UCSD-AML1 (cell line): Measurements from ENCODE around the gene THADA.

Experiments
- DNase-seq: peaks from one replicate; lab custom pipeline; 2025; ENCODE audit not compliant: unreplicated experiment; lab: John Stamatoyannopoulos, UW

The THADA gene

GRCh38 chr2:43329637-43330036, 266.2 kb downstream of the THADA start:
- no peak for DNase-seq

- DNase-seq, result no peak
Observed at GRCh38 chr2:43328832-43329231, 267.0 kb downstream of the THADA start.

GRCh38 chr2:43328133-43328532, 267.7 kb downstream of the THADA start:
- no peak for DNase-seq

- DNase-seq, result no peak
Observed at GRCh38 chr2:43327119-43327518, 268.7 kb downstream of the THADA start.

GRCh38 chr2:43326101-43326825, 269.6 kb downstream of the THADA start:
- DNase-seq, result no peak

GRCh38 chr2:43325107-43325811, 270.6 kb downstream of the THADA start:
- no peak for DNase-seq

- no peak for DNase-seq
Observed at GRCh38 chr2:43324259-43325106, 271.4 kb downstream of the THADA start.

GRCh38 chr2:43323857-43324256, 272.0 kb downstream of the THADA start:
- DNase-seq, result no peak

- no peak for DNase-seq
Observed at GRCh38 chr2:43321446-43321845, 274.4 kb downstream of the THADA start.

GRCh38 chr2:43319541-43319940, 276.3 kb downstream of the THADA start:
- no peak for DNase-seq

- no peak for DNase-seq
Observed at GRCh38 chr2:43318791-43319190, 277.0 kb downstream of the THADA start.

- DNase-seq, result no peak
Observed at GRCh38 chr2:43317680-43318079, 278.2 kb downstream of the THADA start.

- no peak for DNase-seq
Observed at GRCh38 chr2:43317194-43317593, 278.6 kb downstream of the THADA start.

- no peak for DNase-seq
Observed at GRCh38 chr2:43315482-43315881, 280.4 kb downstream of the THADA start.

- DNase-seq, result no peak
Observed at GRCh38 chr2:43314299-43314927, 281.4 kb downstream of the THADA start.

GRCh38 chr2:43313642-43314017, 282.2 kb downstream of the THADA start:
- no peak for DNase-seq

- no peak for DNase-seq
Observed at GRCh38 chr2:43312755-43313641, 282.8 kb downstream of the THADA start.

- DNase-seq, result no peak
Observed at GRCh38 chr2:43311276-43311675, 284.6 kb downstream of the THADA start.

GRCh38 chr2:43309935-43310334, 285.9 kb downstream of the THADA start:
- no peak for DNase-seq

- DNase-seq, result no peak
Observed at GRCh38 chr2:43307973-43308372, 287.9 kb downstream of the THADA start.
